GM19438 (cell line): ENCODE measurements around the gene MYLIP.

Experiments
- ATAC-seq: cut with Tn5 transposase; IDR thresholded peaks from one replicate; pipeline ENCODE4 v1.9.1; 2021; ENCODE audit warnings: low read depth; ENCODE audit not compliant: unreplicated experiment

Gene MYLIP

GRCh38 chr6:16106991-16107787, 21.7 kb upstream of the MYLIP start:
- ATAC-seq = no peak

DNA sequence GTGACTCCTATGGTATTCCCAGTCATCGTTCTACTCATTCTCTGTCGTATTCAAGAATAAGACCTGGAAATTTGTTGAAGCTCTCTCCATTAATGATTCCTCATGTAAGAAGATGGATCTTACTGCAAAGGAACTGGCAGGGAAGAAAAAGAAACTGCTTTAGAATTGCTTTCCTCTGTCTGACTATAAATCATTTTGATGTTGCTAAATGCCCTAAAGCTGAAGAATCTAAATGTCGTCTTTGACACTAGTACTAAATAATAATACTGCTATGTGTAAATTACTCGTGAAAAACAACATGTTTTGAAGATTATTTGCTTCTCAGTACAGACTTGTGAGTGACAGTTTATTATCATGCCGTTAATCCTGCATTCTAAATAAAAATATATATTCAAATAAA, 20.5 kb upstream of the MYLIP start:
- ATAC-seq = no peak

DNA sequence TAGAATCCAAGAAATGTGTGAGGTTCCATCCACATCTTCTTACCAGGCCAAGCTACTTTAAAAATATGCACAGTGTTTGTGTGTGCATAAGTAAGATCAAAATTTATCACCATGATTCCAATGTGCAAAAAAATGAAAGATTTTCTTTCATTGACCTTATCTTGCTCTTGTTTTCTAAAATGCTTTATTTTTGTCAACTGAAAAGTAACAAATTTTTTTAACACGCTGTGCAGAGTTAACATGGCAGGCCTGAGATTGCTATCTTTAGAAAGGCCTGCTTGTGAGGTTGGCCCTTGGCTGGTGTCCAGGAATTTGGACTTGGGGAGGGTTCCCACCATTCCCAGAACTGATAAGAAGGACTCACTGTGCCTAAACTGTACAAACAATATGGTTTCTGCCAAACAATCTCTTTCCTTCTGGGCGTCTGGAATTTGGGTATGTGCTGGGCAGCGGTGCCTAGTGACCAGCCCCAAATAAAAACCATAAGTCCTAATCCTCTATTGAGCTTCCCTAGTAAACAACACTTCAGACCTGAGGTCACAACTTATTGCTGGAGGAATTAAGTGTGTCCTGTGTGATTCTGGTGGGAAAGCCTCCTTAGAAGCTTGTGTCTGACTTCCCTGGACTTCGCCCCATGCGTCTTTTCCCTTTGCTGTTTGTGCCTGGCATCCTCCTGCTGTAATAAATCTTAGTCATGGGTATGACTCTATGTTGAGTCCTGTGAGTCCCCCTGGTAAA, 19.8 kb upstream of the MYLIP start:
- ATAC-seq = no peak

DNA sequence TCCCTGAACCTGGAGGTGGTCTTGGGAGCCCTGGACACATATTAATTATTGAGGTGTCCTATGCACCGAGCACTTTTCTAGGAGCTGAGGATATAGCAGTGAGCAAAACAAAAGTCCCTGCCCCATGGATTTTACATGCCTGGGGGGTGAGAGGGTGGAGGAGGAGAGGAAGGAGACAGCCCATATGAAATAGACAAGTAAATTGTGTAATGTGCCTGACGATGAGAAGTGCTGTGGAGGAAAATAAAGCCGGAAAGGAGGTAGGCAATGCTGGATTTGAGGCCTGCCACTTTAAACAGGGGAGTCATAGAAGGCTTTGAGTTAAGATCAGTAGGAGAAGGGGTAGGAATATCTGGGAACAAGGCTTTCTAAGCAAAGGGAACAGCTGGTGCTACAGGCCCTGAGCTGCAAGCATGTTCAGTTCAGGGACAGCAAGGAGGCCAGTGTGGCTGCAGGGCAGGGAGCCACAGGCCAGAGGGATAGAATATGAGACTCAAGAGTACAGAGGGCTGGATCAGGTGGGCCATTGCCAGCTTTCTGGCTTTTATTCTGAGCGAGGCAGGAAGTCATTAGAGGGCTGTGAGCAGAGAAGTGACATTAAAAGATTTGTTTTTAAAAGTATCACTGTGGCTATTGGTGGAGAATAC, 19.1 kb upstream of the MYLIP start:
- ATAC-seq = no peak

GRCh38 chr6:16118825-16119224, 10.1 kb upstream of the MYLIP start:
- ATAC-seq = no peak

DNA sequence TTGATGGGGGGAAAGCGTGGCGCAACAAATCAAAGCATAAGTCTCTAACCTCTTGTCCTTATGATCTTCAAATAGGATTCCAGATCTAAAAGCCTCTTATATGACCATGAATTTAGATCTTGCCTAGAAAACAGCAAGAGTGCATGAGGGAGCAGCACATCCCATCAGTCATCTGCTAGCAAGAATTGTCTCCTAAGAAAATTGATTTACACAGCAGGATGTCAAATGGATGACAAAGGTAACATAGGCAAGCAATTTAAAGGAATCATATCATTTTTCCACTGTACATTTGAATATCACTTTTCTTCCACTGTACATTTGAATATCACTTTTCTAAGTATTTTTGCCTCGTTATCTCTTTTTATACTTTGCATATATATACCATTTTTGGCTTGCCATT, 7.5 kb upstream of the MYLIP start:
- ATAC-seq = no peak

DNA sequence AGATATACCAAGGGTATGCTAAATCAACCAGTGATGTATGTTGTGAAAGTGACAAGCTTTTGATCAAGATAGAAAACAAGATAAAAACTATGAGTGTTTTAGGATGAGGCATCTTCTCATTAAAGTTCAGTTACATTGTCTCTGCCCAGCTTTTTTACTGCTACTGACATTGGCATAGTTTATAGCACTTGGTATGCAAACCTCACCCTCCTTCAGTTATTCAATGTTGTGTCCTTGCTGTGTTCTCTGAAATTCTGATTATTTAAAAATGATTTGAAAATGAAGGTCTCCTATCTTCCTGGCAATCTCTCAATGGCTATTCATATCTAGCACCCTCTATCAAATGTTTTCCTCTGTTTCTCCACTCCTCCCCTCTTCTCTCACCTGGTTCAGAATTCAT, 6.7 kb upstream of the MYLIP start:
- no peak for ATAC-seq

- no peak for ATAC-seq
Observed at GRCh38 chr6:16124198-16125180, 4.4 kb upstream of the MYLIP start.

GRCh38 chr6:16126056-16126455, 2.8 kb upstream of the MYLIP start:
- no peak for ATAC-seq

DNA sequence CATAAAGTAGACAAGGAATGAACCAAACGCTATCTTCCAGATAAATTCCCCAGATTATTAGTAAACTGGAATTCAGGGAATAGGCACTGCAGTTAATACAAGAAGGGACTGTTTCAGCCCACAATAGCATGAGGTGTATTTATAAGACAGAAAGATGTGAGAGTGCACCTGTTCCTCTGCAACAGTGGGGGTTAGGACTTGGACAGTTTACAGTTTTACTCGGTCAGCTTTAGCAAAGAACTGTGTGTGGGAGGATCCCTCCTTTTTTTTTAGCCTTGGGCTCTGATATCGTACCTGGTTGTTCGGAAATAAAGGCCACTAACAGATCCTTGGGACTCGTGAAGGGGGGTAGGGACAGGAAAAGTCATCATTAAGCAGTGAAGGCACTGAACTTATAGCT, 2.0 kb upstream of the MYLIP start:
- ATAC-seq = no peak

DNA sequence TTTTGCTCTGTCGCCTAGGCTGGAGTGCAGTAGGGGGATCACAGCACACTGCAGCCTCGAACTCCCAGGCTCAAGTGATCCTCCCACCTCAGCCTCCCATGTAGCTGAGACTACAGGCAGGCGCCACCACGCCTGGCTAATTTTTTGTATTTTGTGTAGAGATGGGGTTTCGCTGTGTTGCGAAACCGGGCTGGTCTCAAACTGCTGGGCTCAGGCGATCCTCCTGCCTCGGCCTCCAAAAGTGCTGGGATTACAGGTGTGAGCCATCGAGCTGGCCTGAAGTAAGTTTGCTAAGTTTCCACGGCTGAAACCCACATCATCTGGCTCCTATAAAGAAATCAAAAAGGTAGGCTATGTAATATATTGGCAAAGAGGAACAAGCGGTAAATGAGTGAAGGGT, 1.4 kb upstream of the MYLIP start:
- ATAC-seq = no peak

DNA sequence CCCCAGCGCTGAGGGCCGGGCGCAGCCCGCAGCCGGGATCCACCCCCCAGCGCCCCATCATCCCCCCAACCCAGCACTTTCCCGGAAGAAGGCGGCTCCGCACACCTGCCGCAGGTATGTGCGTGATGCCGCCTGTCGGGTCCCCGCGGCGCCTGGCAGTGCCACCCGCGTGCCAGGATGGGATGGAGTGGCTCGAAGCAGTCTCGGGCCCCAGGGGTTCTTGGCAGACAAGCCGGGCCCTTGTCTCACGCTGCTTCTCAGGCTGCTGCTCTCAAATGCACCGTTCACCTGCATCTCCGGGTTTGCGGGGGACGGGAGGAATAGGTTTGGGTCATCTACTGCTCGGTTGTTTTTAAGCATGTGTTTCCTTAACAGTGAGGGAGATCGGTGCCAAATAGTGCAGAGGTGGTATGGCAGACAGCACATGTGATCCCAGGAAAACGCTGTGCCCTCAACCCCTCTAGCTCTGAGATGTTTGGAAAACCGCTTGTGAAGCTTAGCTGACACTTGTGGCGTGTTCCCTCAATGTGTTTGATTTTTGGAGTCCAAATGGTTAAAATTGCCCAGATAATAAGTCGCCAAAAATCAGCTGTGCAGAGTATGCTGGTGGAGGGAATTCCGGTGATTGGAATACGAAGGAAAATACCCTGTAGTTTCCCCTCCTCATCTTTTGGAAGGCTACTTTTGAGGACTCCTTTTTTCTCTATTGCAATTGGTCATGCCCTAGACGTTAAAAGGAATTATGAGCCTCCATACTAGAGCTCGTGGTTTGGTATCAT, 926 bp downstream of the MYLIP start:
- ATAC-seq = no peak

- no peak for ATAC-seq
Observed at GRCh38 chr6:16130437-16130891, 1.6 kb downstream of the MYLIP start.

DNA sequence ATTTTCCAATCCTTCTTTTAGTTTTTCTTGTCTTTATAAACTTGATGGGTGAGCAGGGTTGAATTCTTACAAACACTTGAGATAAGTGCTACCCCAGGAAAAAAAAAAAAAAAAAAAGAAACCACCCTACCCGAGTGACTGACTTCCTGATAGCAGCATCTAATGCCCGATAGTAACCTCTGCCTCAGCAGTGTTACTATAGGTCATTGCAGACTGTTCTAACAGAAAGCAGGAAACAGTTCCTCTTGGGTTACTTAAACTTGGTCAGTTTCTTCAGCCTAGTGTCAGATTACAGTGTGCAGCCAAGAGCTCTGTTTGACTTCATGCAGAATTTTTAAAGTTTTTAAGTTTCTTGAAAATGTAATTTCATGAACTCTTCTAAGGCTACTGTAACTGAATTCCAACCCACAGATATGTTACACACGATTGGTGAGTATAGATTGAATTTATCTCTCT, 2.1 kb downstream of the MYLIP start:
- ATAC-seq = peak; percentile 48

- no peak for ATAC-seq
Observed at GRCh38 chr6:16132909-16133308, 4.0 kb downstream of the MYLIP start.

GRCh38 chr6:16134430-16134829, 5.5 kb downstream of the MYLIP start:
- ATAC-seq = no peak

DNA sequence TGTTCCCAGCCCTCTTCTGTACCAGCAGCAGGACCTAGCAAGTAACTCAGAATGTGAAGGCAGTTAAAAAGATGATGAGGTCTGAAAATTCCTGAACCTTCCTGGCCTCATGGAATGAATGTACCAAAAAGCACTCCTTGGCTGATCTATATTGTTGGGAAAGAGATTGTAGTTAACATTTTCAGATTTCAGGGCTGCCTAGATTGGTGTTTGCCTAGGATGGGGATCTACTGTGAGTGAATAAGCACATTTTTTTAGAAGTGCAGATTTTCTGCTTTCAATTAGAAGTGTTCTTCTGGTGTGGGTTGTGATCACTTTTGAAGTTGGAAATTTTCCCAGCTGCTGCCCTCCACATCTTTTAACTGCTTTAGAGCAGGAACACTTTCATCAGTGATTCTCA, 6.2 kb downstream of the MYLIP start:
- no peak for ATAC-seq

- ATAC-seq = no peak
Observed at GRCh38 chr6:16136091-16136490, 7.2 kb downstream of the MYLIP start.

GRCh38 chr6:16136621-16137450, 8.0 kb downstream of the MYLIP start:
- no peak for ATAC-seq
